ENCODE results near the gene PSPC1.

DNA sequence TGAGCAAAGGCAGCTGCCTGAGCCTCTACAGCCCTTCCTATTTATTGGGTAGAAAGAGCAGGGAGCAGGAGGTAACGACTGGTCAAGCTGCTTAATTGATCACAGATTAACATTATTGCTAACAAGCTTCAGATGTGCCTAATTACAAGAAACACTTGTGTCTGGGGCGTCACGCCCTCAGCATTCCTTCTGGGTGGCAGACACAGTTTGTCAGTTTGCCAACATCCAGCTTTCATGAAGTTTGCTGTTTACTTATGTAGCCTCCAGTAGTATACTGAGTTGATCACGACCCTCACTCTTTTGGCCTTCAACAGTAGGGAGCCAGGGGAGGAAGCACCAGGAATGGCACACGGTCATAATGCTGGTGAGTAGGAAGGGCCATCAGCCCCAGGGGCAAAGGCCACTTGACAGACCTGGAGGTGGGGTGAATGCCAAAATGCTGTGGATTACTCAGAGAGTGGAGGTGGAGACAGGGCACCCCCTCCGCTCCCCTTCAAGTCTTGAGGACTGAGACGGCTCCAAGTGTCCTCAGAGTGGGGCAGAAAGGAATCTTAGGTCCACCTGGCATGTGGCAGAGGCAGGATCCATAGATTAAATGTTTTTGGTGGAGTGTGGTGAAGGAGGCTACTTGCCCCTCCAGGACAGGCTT is 34.9 kb upstream of the PSPC1 start:
- TF ChIP-seq POLR2A (IDR thresholded peaks at IDR 0.05; ENCODE audit: low read length), result no peak
- no peak for TF ChIP-seq GATA1 (IDR thresholded peaks at IDR 0.05; ENCODE audit: low read depth, low read length)
